ENCODE measurements around the gene IRF2BP1. TPM values are rescaled to one million over a fixed set of nuclear protein-coding genes. Genes with fewer than 3 reads are reported as not detected.
"Not testable (repeated sequence)": the region's sequence is repeated elsewhere in the genome, so short reads cannot be mapped to it uniquely, and the experiment has no call there.

IRF2BP1 gene
- total and polyA plus RNA-seq, 8 donors = 11.5 to 75.9 (median 13.4) TPM; not detected in 1

GRCh38 chr19:45870798-45871197, 15.1 kb downstream of the IRF2BP1 start:
- WGBS, 5 donors = 67 to 83% (median 72%) methylated on average over 5 of the region's 5 CpGs
- TF ChIP-seq CTCF (IDR thresholded peaks at IDR 0.05) (no peak), POLR2AphosphoS5 (IDR thresholded peaks at IDR 0.05) (no peak), EP300 (IDR thresholded peaks at IDR 0.05) (no peak), POLR2A (IDR thresholded peaks at IDR 0.05) (no peak)
- intact Hi-C loops (cut with DNase I; ENCODE audit: low total_unique reads) = no loop called here
- H3K4me1 ChIP-seq = peaks cover 19 to 56% (median 42%) of the 10 kb centered on the region in 4 donors
- no peak for DNase-seq
- no peaks in the 10 kb centered on the region for H3K9me3 ChIP-seq
- peaks cover 0 to 13% (median 6%) of the 10 kb centered on the region in 4 donors for H3K36me3 ChIP-seq
- no peak overlapping the region for H3K4me3 ChIP-seq
- peaks cover 0 to 10% (median 0%) of the 10 kb centered on the region in 3 donors for H3K27me3 ChIP-seq
- H3K27ac ChIP-seq = peak overlapping the region in 1 of 5 donors; percentile 38

GRCh38 chr19:45867241-45867640, 18.7 kb downstream of the IRF2BP1 start:
- H3K9me3 ChIP-seq; H3K36me3 ChIP-seq; intact Hi-C loops (cut with DNase I; ENCODE audit: low total_unique reads); DNase-seq: not testable (repeated sequence)
- peak overlapping the region; percentile 78 to 96 (median 92) for H3K27ac ChIP-seq
- peak overlapping the region; percentile 75 to 97 (median 90) for H3K4me3 ChIP-seq
- peaks cover 10 to 35% (median 25%) of the 10 kb centered on the region in 4 donors for H3K4me1 ChIP-seq
- WGBS, 5 donors = 29 to 53% (median 40%) methylated on average over 4 of the region's 4 CpGs
- H3K27me3 ChIP-seq = peaks cover 0 to 34% (median 9%) of the 10 kb centered on the region in 3 donors

GRCh38 chr19:45866400-45867176, 19.4 kb downstream of the IRF2BP1 start:
- Histone ChIP-seq H3K4me3 (peak overlapping the region; percentile 75 to 97 (median 90)), H3K27ac (peak overlapping the region; percentile 78 to 96 (median 92)), H3K4me1 (peaks cover 17 to 35% (median 27%) of the 10 kb centered on the region in 4 donors), H3K36me3 (no peaks in the 10 kb centered on the region), H3K9me3 (no peaks in the 10 kb centered on the region), H3K27me3 (peaks cover 0 to 34% (median 9%) of the 10 kb centered on the region in 3 donors)
- intact Hi-C loops (cut with DNase I; ENCODE audit: low total_unique reads) = no loop called here
- WGBS, 5 donors = 25 to 54% (median 39%) methylated on average over 11 of the region's 11 CpGs
- TF ChIP-seq POLR2AphosphoS5 (IDR thresholded peaks at IDR 0.05) (peak in 1 of 3 donors; percentile 6), CTCF (IDR thresholded peaks at IDR 0.05) (no peak)
- peak in 1 of 2 donors; percentile 45 for DNase-seq

GRCh38 chr19:45865269-45865948, 20.5 kb downstream of the IRF2BP1 start:
- Histone ChIP-seq H3K27me3 (peaks cover 0 to 34% (median 9%) of the 10 kb centered on the region in 3 donors), H3K4me3 (peak overlapping the region; percentile 75 to 97 (median 90)), H3K27ac (peak overlapping the region; percentile 78 to 96 (median 92)), H3K36me3 (peaks cover 0 to 6% (median 0%) of the 10 kb centered on the region in 4 donors), H3K4me1 (peaks cover 24 to 44% (median 36%) of the 10 kb centered on the region in 4 donors), H3K9me3 (no peaks in the 10 kb centered on the region)
- no peak for TF ChIP-seq CTCF (IDR thresholded peaks at IDR 0.05)
- TF ChIP-seq POLR2AphosphoS5 (IDR thresholded peaks at IDR 0.05) = no peak
- no peak for TF ChIP-seq POLR2A (IDR thresholded peaks at IDR 0.05)
- DNase-seq = peak; percentile 45 to 48
- intact Hi-C loops (cut with DNase I; ENCODE audit: low total_unique reads) = no loop called here
- WGBS, 5 donors = 26 to 63% (median 34%) methylated on average over 8 to 9 of the region's 9 CpGs
